Stomach (tissue), 19 donors: ENCODE results near the gene TRIML1. TPM values are rescaled to one million over a fixed set of nuclear protein-coding genes. Genes with fewer than 3 reads are reported as not detected.

ENCODE experiments used
- DNase-seq, 2 donors: peaks; one replicate each; pipeline versions ENCODE4 v3.0.0 to v3.0.0-alpha.2; 2013 to 2019
- H3K27ac ChIP-seq, 5 donors: fragments of 200-600 bp in 4 of 5; sonication (generic) in 4 of 5; one replicate each; pipeline ENCODE4 v1.5.1; 2013 to 2019; ENCODE audit warnings: mild to moderate bottlenecking in 1 of 5, moderate library complexity in 1 of 5
- H3K27me3 ChIP-seq, 3 donors: fragments of 200-600 bp; sonication (generic); one replicate each; pipeline ENCODE4 v1.5.1; 2017 to 2019; ENCODE audit warnings: mixed run types in 1 of 3
- H3K36me3 ChIP-seq, 4 donors: fragments of 200-600 bp; sonication (generic); 1 replicate in 3 of 4; 2 replicates in 1 of 4; pipeline ENCODE4 v1.5.1; 2016 to 2019
- H3K4me1 ChIP-seq, 4 donors: fragments of 200-600 bp; sonication (generic); one replicate each; pipeline ENCODE4 v1.5.1; 2016 to 2019
- H3K4me3 ChIP-seq, 4 donors: fragments of 200-600 bp; sonication (generic) in 3 of 4; one replicate each; pipeline ENCODE4 v1.5.1; 2016 to 2019; ENCODE audit warnings: mild to moderate bottlenecking in 1 of 4
- H3K9me3 ChIP-seq, 4 donors: fragments of 200-600 bp; sonication (generic); one replicate each; pipeline ENCODE4 v1.5.1; 2016 to 2019
- CTCF ChIP-seq, 7 experiments: fragments of 450-650 bp in 4 of 7; fragments of 200-600 bp in 3 of 7; sonication (generic) in 3 of 7; IDR thresholded peaks; one replicate each; pipeline ENCODE4 v1.5.1; 2016 to 2019; ENCODE audit warnings: antibody characterized with exemption in 7 of 7, control low read depth in 2 of 7, mild to moderate bottlenecking in 1 of 7
- EP300 ChIP-seq: sonication (generic); formaldehyde crosslinking; IDR thresholded peaks from one replicate; pipeline ENCODE4 v1.6.1; 2017; ENCODE audit warnings: antibody characterized with exemption
- POLR2A ChIP-seq, 4 donors: fragments of 450-650 bp; IDR thresholded peaks; one replicate each; pipeline ENCODE4 v1.6.1; 2016; ENCODE audit warnings: antibody characterized with exemption in 4 of 4, control low read depth in 2 of 4, mild to moderate bottlenecking in 1 of 4, moderate library complexity in 1 of 4
- POLR2AphosphoS5 ChIP-seq, 3 donors: sonication (generic); formaldehyde crosslinking; IDR thresholded peaks; one replicate each; pipeline ENCODE4 v1.6.1; 2016; ENCODE audit warnings: antibody characterized with exemption in 3 of 3
- WGBS, 5 donors: extraction: QIAGEN DNeasy Blood & Tissue Kit in 3 of 5; methylation state at CpG; one replicate each; pipeline versions ENCODE4 v1.1.5 to v1.1.7; 2013 to 2018; 5-methylcytosine and 5-hydroxymethylcytosine counted together
- intact Hi-C: fragments of 100-400 bp; cut with DNase I; formaldehyde crosslinking; loops from one replicate; pipeline ENCODE4 v1.15.1; 2023; ENCODE audit warnings: low total_unique reads
- long read RNA-seq, 10 donors: transcript quantifications; one replicate each; lab custom pipeline, GENCODE V29; 2026
- polyA plus RNA-seq, 3 donors: library from polyadenylated mRNA; stranded (reverse); fragments of 200-250 nt; gene quantifications; one replicate each; pipeline ENCODE4 v1.2.3, GENCODE V29; 2013
- total RNA-seq, 5 donors: library from RNA; depleted of rRNA; stranded (reverse); fragments of >200 nt; gene quantifications; one replicate each; pipeline versions ENCODE4 v1.1.0 to v1.2.3, GENCODE V29; 2014 to 2016
- donor health status: healthy with polysubstance abuse.
- donor health status: Bipolar disorder and iron deficiency.
- donor health status: healthy.

Gene TRIML1
- total RNA-seq (not detected), polyA plus RNA-seq (not detected)
- long read RNA-seq, donor 1, result 0 reads
- long read RNA-seq, donor 2, result 0 reads
- long read RNA-seq, donor 3, result 0 reads
- long read RNA-seq, donor 4, result 0 reads
- long read RNA-seq, donor 5, result 0 reads
- long read RNA-seq, donor 6, result 0 reads
- long read RNA-seq, donor 7, result 0 reads
- long read RNA-seq, donor 8, result 0 reads
- long read RNA-seq, donor 9, result 0 reads
- long read RNA-seq, donor 10, result 0 reads

DNA sequence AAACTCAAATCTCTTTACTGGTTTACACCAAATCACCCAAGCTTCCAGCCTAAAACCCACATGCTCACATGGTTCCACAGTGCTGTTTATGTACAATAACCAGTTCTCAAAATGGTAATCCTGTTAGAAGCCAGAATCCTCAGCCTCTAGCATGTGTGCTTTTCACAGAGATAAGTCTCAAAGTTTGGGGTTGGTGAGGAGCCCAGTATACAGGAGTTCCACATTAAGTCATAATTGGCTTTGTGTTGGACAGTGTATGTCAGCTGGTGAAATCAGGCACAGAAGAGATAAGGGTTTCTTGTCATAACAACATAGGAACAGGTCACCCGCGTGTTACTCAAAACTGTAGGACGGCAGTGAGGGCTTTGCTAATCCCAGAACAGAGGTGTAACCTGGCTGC, at the start of gene TRIML1:
Gene TRIML1, plus strand, starts transcription at position 301 of the 400 bp plus-strand sequence. CDS start 118 bp downstream, outside the sequence.
- no peaks in the 10 kb centered on the region for H3K36me3 ChIP-seq
- H3K4me1 ChIP-seq, result no peaks in the 10 kb centered on the region
- intact Hi-C loops, result no loop called here
- no peak within 1 kb of the TSS for H3K27ac ChIP-seq
- H3K9me3 ChIP-seq, result no peaks in the 10 kb centered on the region
- H3K27me3 ChIP-seq, result no peaks in the 10 kb centered on the region
- 77 to 88% (median 84%) methylated on average over 3 of the region's 3 CpGs for WGBS, 5 donors
- TF ChIP-seq EP300 (no peak), CTCF (IDR thresholded peaks at IDR 0.05) (no peak), POLR2A (IDR thresholded peaks at IDR 0.05) (no peak)
- no peak for DNase-seq
- no peak within 1 kb of the TSS for H3K4me3 ChIP-seq

- no peak for TF ChIP-seq CTCF (IDR thresholded peaks at IDR 0.05)
- TF ChIP-seq EP300, result no peak
- TF ChIP-seq POLR2A (IDR thresholded peaks at IDR 0.05), result no peak
- no peak for TF ChIP-seq POLR2AphosphoS5 (IDR thresholded peaks at IDR 0.05)
- no peak overlapping the region for H3K27ac ChIP-seq
- no peaks in the 10 kb centered on the region for H3K4me1 ChIP-seq
- no peak for DNase-seq
- H3K36me3 ChIP-seq, result no peaks in the 10 kb centered on the region
- no peak overlapping the region for H3K4me3 ChIP-seq
- 80 to 90% (median 84%) methylated on average over 3 of the region's 3 CpGs for WGBS, 5 donors
- no peaks in the 10 kb centered on the region for H3K27me3 ChIP-seq
- intact Hi-C loops, result no loop called here
- H3K9me3 ChIP-seq, result peaks cover 0 to 4% (median 0%) of the 10 kb centered on the region in 4 donors
These were observed 46.4 kb upstream of the TRIML1 start for GRCh38 chr4:188092824-188093223.

GRCh38 chr4:188106454-188106853, 32.8 kb upstream of the TRIML1 start:
- H3K9me3 ChIP-seq, result peaks cover 0 to 17% (median 4%) of the 10 kb centered on the region in 4 donors
- intact Hi-C loops, result no loop called here
- H3K36me3 ChIP-seq, result no peaks in the 10 kb centered on the region
- no peak overlapping the region for H3K4me3 ChIP-seq
- no peaks in the 10 kb centered on the region for H3K27me3 ChIP-seq
- no peaks in the 10 kb centered on the region for H3K4me1 ChIP-seq
- DNase-seq, result no peak
- H3K27ac ChIP-seq, result no peak overlapping the region
- TF ChIP-seq EP300, result no peak
- TF ChIP-seq POLR2A (IDR thresholded peaks at IDR 0.05), result no peak
- TF ChIP-seq CTCF (IDR thresholded peaks at IDR 0.05), result no peak
- no peak for TF ChIP-seq POLR2AphosphoS5 (IDR thresholded peaks at IDR 0.05)
- 96 to 98% (median 97%) methylated on average over 39 to 40 of the region's 40 CpGs for WGBS, 5 donors

DNA sequence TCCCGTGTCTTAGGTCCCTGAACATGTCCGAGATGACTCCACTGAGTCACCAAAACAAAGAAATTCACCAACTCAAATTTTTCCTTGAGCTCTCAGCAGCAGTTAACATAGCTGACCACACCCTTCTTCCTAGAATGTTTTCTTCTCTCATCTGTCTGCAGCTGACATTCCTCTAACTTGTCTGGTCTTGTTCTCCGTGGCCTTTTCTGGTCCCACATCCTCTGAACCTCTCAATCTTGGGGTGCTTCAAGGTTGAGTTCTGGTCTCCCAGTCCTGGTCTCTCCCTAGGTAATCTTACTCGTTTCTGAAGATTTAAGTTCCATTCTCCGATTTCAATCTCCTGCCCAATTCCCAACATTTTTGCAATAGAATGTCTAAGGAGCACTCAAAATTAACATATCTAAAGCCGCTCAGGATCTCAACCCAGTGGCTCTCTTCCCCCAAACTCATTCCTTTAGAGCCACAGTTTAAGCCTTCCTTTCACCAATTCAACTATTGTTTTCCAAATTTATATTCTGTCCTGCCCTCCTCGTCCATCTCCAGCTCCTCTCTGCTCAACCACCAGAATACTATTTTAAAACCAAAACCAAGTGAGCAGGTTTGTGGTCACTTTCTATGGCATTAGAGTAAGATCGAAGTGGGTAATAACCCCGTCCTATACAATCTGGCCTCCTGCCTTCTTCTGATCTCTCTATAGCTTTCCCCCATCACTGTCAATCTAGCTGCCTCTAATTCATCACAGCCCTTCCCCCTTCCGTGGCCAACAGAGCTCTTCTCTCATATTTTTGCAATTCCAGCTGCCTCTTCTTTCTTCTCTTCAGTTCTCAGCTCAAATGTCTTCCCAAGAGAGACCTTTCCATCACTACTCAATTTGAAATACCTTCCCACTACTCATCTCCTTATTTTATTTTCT, 31.1 kb upstream of the TRIML1 start:
- Histone ChIP-seq H3K27ac (no peak overlapping the region), H3K4me1 (no peaks in the 10 kb centered on the region), H3K9me3 (peaks cover 0 to 17% (median 4%) of the 10 kb centered on the region in 4 donors), H3K36me3 (no peaks in the 10 kb centered on the region), H3K4me3 (no peak overlapping the region), H3K27me3 (no peaks in the 10 kb centered on the region)
- intact Hi-C loops, result no loop called here
- WGBS, 5 donors, result 52 to 60% (median 55%) methylated on average over 10 of the region's 10 CpGs
- DNase-seq, result no peak
- TF ChIP-seq POLR2A (IDR thresholded peaks at IDR 0.05) (no peak), POLR2AphosphoS5 (IDR thresholded peaks at IDR 0.05) (no peak), EP300 (no peak), CTCF (IDR thresholded peaks at IDR 0.05) (no peak)
